22Rv1 (cell line): ENCODE data around the gene KRTAP9-7.

Source experiments
- ZFX ChIP-seq: fragments of 450-650 bp; IDR thresholded peaks from 2 replicates; pipeline ENCODE4 v1.6.1; 2017; ENCODE audit warnings: antibody characterized with exemption, borderline replicate concordance
- TF ChIP-seq, protein P1 (sequence below): fragments of 450-650 bp; IDR thresholded peaks from 2 replicates; pipeline ENCODE4 v1.5.1; 2017; ENCODE audit warnings: mild to moderate bottlenecking

DNA sequence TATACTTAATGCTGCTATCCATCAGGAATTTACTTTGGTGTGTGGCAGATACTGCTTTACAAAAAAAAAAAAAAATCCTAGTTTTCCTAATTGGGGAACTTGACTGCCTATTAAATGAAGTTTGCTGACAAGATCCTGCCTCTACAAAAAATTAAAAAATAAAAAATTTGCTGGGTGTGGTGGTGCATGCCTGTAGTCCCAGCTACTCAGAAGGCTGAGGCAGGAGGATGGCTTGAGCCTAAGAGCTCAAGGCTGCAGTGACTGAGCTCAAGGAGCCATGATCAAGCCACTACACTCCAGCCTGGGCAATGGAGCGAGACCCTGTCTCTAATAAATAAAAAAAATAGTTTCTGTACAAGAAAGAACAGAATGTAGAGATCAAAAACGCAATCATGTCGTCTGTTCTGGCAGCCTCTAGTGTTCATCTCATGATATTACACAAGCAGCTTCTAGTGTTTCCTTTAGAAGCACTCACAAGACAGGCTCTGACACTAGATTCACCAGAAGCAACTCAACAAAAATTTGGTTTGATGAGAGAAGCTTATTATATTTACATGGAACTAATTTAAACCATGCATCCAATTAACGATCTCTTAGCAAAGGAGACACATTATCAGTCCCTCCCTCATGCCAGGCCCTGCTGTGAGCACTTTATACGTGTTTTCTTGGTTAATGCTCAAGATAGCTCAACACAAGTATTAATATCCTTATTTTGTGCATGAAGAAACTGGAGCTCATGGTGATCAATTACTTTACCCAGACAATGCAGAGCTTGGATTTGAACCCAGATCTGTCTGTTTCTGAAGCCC, 46.8 kb downstream of the KRTAP9-7 start:
- TF ChIP-seq, protein P1, sequence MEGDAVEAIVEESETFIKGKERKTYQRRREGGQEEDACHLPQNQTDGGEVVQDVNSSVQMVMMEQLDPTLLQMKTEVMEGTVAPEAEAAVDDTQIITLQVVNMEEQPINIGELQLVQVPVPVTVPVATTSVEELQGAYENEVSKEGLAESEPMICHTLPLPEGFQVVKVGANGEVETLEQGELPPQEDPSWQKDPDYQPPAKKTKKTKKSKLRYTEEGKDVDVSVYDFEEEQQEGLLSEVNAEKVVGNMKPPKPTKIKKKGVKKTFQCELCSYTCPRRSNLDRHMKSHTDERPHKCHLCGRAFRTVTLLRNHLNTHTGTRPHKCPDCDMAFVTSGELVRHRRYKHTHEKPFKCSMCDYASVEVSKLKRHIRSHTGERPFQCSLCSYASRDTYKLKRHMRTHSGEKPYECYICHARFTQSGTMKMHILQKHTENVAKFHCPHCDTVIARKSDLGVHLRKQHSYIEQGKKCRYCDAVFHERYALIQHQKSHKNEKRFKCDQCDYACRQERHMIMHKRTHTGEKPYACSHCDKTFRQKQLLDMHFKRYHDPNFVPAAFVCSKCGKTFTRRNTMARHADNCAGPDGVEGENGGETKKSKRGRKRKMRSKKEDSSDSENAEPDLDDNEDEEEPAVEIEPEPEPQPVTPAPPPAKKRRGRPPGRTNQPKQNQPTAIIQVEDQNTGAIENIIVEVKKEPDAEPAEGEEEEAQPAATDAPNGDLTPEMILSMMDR, result peak; percentile 81
- TF ChIP-seq ZFX, result no peak
